ENCODE data around the gene SAG.

DNA sequence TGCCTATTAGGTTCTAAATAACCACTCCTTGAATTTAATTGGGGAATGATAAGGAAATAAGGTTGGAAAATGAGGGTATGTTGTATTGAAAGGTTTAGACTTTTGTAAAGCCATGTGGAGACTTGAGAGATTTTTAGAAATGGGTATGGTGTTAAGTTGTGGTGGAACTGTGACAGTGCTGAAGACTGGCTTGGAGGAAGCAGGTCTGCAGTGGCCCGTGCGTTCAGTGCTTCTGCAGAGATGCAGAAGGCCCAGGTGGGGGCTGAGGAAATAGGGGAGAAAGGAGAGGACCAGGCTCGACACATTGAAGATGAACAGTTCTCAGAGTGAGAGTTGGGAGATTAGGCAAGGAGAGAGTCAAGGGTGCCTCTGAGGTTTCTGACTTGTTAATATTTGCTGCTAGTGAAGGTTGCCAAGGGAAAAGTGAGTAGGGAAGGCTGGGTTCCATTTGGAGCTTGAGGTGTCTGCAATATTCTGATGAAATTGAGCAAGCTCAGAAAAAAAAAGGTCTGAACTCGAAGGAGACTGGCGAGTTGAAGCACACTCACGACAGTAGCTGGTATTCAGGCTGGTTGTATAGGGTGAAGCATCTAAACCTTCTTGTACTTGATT lies 25.5 kb upstream of the SAG start:
- TF ChIP-seq POLR2A (IDR thresholded peaks at IDR 0.05; ENCODE audit: low read depth) (no peak), POLR2AphosphoS5 (IDR thresholded peaks at IDR 0.05) (no peak)
- TF ChIP-seq, protein P1, sequence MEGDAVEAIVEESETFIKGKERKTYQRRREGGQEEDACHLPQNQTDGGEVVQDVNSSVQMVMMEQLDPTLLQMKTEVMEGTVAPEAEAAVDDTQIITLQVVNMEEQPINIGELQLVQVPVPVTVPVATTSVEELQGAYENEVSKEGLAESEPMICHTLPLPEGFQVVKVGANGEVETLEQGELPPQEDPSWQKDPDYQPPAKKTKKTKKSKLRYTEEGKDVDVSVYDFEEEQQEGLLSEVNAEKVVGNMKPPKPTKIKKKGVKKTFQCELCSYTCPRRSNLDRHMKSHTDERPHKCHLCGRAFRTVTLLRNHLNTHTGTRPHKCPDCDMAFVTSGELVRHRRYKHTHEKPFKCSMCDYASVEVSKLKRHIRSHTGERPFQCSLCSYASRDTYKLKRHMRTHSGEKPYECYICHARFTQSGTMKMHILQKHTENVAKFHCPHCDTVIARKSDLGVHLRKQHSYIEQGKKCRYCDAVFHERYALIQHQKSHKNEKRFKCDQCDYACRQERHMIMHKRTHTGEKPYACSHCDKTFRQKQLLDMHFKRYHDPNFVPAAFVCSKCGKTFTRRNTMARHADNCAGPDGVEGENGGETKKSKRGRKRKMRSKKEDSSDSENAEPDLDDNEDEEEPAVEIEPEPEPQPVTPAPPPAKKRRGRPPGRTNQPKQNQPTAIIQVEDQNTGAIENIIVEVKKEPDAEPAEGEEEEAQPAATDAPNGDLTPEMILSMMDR (IDR thresholded peaks at IDR 0.05): no peak
